ENCODE measurements around the gene C11orf16.

- TF ChIP-seq CTCF (conservative IDR thresholded peaks at IDR 0.05 in 1 of 2, IDR thresholded peaks at IDR 0.05 in 1 of 2; ENCODE audit: low read depth in 1 of 2, low read length in 2 of 2) (no peak), EZH2 (IDR thresholded peaks at IDR 0.05; ENCODE audit: low read length, missing control alignments) (no peak)
Observed at GRCh38 chr11:8967184-8967583, 34.4 kb upstream of the C11orf16 start.
